ENCODE results near the gene CD99.
"Not testable (repeated sequence)": the region's sequence is repeated elsewhere in the genome, so short reads cannot be mapped to it uniquely, and the experiment has no call there.

Gene CD99

GRCh38 chrX:2780472-2781225 lies 89.6 kb downstream of the CD99 start:
- not testable (repeated sequence) for DNase-seq

- no peak for DNase-seq
These were observed 90.1 kb downstream of the CD99 start for GRCh38 chrX:2781226-2781571.

GRCh38 chrX:2781698-2782097 lies 90.6 kb downstream of the CD99 start:
- DNase-seq = no peak

GRCh38 chrX:2782171-2782570 lies 91.1 kb downstream of the CD99 start:
- DNase-seq = no peak

- DNase-seq = no peak
These were observed 91.7 kb downstream of the CD99 start for GRCh38 chrX:2782778-2783177.

GRCh38 chrX:2784026-2784425 lies 92.9 kb downstream of the CD99 start:
- DNase-seq = no peak

GRCh38 chrX:2785538-2785937 lies 94.4 kb downstream of the CD99 start:
- no peak for DNase-seq

- no peak for DNase-seq
These were observed 97.9 kb downstream of the CD99 start for GRCh38 chrX:2788980-2789379.

GRCh38 chrX:2789569-2789968 lies 98.5 kb downstream of the CD99 start:
- no peak for DNase-seq

All from CD4-positive, alpha-beta T cell treated with Interleukin-21 for 1 hour (primary cell).